Osteoblast (primary cell): ENCODE measurements around the gene C11orf58. TPM values are rescaled to one million over a fixed set of nuclear protein-coding genes. Genes with fewer than 3 reads are reported as not detected.

ENCODE experiments used
- DNase-seq: peaks from one replicate; pipeline ENCODE4 v3.0.0; 2011; ENCODE audit warnings: low spot score, mixed read lengths; ENCODE audit not compliant: insufficient read length; ENCODE audit errors: missing footprints
- H2AFZ ChIP-seq: 2 replicates; pipeline ENCODE4 v1.6.0; 2011; ENCODE audit warnings: mild to moderate bottlenecking, low read length
- H3K27ac ChIP-seq: 2 replicates; pipeline ENCODE4 v1.5.1; 2011; ENCODE audit warnings: mild to moderate bottlenecking, low read depth, low read length, moderate library complexity
- H3K27me3 ChIP-seq: 2 replicates; pipeline ENCODE4 v1.6.0; 2012; ENCODE audit warnings: mild to moderate bottlenecking, control low read depth, inconsistent platforms, low read length, moderate library complexity; ENCODE audit not compliant: insufficient read depth
- H3K36me3 ChIP-seq: 2 replicates; pipeline ENCODE4 v1.5.1; 2011; ENCODE audit warnings: mild to moderate bottlenecking, low read length, control low read depth, moderate library complexity; ENCODE audit not compliant: insufficient read depth
- H3K4me1 ChIP-seq: 2 replicates; pipeline ENCODE4 v1.5.1; 2011; ENCODE audit warnings: mild to moderate bottlenecking, low read length, control low read depth, moderate library complexity; ENCODE audit not compliant: insufficient read depth
- H3K4me2 ChIP-seq: 2 replicates; pipeline ENCODE4 v1.6.0; 2011; ENCODE audit warnings: mild to moderate bottlenecking, low read length; ENCODE audit not compliant: insufficient read depth
- H3K4me3 ChIP-seq: fragments of 200-600 bp; sonication (generic); 3 replicates; pipeline ENCODE4 v1.5.1; 2012; ENCODE audit warnings: mild to moderate bottlenecking, low read length, inconsistent platforms; ENCODE audit not compliant: insufficient read depth
- H3K79me2 ChIP-seq: 2 replicates; pipeline ENCODE4 v1.6.0; 2012; ENCODE audit warnings: mild to moderate bottlenecking, low read length, control low read depth, inconsistent platforms; ENCODE audit not compliant: insufficient read depth
- H3K9me3 ChIP-seq: 2 replicates; pipeline ENCODE4 v1.5.1; 2011; ENCODE audit warnings: low read depth, low read length, control low read depth
- H4K20me1 ChIP-seq: 2 replicates; pipeline ENCODE4 v1.6.0; 2012; ENCODE audit warnings: mild to moderate bottlenecking, low read length, control low read depth; ENCODE audit not compliant: insufficient read depth
- total RNA-seq: library from RNA; depleted of rRNA; stranded (reverse); fragments of >200 nt; gene quantifications from 2 replicates; pipeline ENCODE4 v1.2.3, GENCODE V29; 2012
- TF ChIP-seq, protein P1 (sequence below): IDR thresholded peaks from 2 replicates; pipeline ENCODE4 v1.5.1; 2011; ENCODE audit warnings: mild to moderate bottlenecking, low read depth, low read length, moderate library complexity; ENCODE audit errors: extremely low read depth

C11orf58 gene
- total RNA-seq, 1 donor = 139 TPM

DNA sequence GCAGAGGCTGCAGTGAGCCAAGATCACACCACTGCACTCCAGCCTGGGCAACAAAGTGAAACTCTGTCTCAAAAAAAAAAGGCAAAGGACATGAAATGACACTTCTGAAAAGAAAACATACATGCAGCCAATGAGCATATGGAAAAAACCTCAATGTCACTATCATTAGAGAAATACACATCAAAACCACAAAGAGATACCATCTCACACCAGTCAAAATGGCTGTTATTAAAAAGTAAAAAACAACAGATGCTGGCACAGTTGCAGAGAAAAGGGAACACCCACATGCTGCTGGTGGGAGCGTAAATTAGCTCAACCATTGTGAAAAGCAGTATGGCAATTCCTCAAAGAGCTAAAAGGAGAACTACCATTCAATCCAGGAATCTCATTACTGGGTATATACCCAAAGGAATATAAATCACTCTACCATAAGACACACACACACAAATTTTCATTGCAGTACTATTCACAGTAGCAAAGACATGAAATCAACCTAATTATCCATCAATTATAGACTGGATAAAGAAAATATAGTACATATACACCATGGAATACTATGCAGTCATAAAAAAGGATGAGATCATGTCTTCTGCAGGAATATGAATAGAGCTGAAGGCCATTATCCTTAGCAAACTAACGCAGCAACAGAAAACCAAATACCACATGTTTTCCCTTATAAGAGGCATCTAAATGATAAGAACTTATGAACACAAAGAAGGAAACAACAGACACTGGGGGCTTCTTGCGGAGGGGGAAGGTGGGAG lies 15.7 kb upstream of the C11orf58 start:
- no peak overlapping the region for H3K4me2 ChIP-seq
- no peak overlapping the region for H2AFZ ChIP-seq
- H3K4me1 ChIP-seq = no peaks in the 10 kb centered on the region
- H3K9me3 ChIP-seq = no peaks in the 10 kb centered on the region
- H3K36me3 ChIP-seq = no peaks in the 10 kb centered on the region
- H3K27ac ChIP-seq = no peak overlapping the region
- TF ChIP-seq, protein P1, sequence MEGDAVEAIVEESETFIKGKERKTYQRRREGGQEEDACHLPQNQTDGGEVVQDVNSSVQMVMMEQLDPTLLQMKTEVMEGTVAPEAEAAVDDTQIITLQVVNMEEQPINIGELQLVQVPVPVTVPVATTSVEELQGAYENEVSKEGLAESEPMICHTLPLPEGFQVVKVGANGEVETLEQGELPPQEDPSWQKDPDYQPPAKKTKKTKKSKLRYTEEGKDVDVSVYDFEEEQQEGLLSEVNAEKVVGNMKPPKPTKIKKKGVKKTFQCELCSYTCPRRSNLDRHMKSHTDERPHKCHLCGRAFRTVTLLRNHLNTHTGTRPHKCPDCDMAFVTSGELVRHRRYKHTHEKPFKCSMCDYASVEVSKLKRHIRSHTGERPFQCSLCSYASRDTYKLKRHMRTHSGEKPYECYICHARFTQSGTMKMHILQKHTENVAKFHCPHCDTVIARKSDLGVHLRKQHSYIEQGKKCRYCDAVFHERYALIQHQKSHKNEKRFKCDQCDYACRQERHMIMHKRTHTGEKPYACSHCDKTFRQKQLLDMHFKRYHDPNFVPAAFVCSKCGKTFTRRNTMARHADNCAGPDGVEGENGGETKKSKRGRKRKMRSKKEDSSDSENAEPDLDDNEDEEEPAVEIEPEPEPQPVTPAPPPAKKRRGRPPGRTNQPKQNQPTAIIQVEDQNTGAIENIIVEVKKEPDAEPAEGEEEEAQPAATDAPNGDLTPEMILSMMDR = no peak
- H3K4me3 ChIP-seq = no peak overlapping the region
- H4K20me1 ChIP-seq = no peaks in the 10 kb centered on the region
- DNase-seq = no peak
- H3K27me3 ChIP-seq = no peaks in the 10 kb centered on the region
- no peaks in the 10 kb centered on the region for H3K79me2 ChIP-seq

DNA sequence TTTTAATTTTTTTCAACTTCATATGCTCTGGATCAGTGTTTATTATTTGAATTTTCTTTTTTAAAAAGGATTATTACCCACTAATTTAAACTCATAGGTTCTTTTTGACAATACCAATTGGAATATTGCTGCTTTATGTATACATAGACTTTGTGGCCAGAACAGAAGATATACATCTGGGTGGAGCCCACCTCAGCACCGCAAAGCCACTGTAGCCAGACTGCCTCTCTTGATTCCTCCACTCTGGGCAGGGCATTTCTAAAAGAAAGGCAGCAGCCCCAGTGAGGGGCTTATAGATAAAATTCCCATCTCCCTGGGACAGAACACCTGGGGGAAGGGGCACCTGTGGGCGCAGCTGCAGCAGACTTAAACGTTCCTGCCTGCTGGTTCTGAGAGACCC lies 10.6 kb upstream of the C11orf58 start:
- no peak for DNase-seq
- Histone ChIP-seq H4K20me1 (no peaks in the 10 kb centered on the region), H3K9me3 (no peaks in the 10 kb centered on the region), H3K27me3 (no peaks in the 10 kb centered on the region), H3K36me3 (no peaks in the 10 kb centered on the region), H3K4me2 (no peak overlapping the region), H3K4me1 (no peaks in the 10 kb centered on the region), H2AFZ (no peak overlapping the region), H3K27ac (no peak overlapping the region), H3K4me3 (no peak overlapping the region), H3K79me2 (no peaks in the 10 kb centered on the region)
- TF ChIP-seq, protein P1 = no peak

DNA sequence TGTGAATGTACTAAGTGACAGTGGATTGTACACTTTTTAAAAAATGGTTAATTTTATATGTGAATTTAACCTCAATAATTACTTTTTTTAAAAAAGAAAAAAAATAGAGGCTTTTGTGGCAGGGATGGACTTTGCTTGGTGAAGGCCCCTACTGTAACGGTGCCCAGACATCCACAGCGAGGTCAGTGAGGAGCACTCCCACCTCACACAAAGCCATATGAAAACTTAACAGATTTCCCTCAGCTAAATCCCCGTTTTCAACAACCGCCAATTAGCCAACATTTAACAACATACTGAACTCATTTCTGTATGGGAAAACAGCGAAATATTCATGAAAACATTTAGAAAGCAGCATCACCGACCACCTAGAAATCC lies 642 bp upstream of the C11orf58 start:
- H3K9me3 ChIP-seq = no peaks in the 10 kb centered on the region
- H3K4me1 ChIP-seq = peaks cover 15% of the 10 kb centered on the region
- peak overlapping the region; percentile 96 for H3K4me3 ChIP-seq
- TF ChIP-seq, protein P1 = no peak
- no peak for DNase-seq
- H2AFZ ChIP-seq = peak overlapping the region; percentile 97
- peaks cover 24% of the 10 kb centered on the region for H4K20me1 ChIP-seq
- peak overlapping the region; percentile 99 for H3K27ac ChIP-seq
- peaks cover 47% of the 10 kb centered on the region for H3K79me2 ChIP-seq
- H3K36me3 ChIP-seq = no peaks in the 10 kb centered on the region
- peak overlapping the region; percentile 90 for H3K4me2 ChIP-seq
- H3K27me3 ChIP-seq = no peaks in the 10 kb centered on the region

DNA sequence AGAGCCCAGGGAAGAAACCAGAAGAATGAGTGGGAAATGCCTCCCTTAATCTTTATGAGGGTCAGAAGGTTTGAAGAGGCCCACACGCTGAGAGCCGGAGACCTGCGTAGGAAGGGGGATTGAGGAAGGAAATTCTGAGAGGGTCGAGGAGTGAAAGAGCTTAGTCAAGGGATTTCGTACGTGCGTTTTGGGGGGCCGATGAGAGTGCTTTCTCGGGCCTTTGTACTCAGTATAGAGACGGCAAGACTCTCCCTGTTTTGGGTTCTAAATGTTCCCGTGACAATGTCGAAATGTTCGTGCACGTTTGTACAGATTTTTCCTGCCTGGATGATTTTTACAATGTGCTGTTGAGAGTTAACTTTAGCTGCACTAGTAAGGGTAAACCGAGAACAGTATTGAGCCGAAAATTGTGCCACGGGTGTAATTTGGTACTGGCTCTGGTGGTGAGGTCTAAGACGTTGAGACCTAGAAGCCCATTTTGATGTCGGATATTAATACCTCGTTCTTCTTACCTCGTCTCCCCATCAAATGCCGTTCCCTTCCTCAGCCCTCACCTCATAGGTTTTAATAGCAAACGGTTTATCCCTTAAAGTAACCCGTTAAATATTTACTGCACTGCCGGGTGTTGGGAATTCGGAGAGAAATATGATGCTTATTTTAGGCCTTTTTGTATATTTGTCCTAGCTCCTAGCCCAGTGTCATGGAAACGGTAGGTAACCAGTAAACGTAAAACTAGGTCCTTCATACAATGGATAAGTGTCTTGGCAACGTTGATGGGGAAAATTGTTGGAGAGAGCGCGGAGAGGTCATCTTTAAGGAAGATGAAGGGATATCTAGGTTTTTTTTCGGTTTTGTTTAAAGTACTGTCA lies 734 bp downstream of the C11orf58 start:
- peak overlapping the region; percentile 96 for H3K4me3 ChIP-seq
- peak overlapping the region; percentile 94 for H3K4me2 ChIP-seq
- peaks cover 32% of the 10 kb centered on the region for H4K20me1 ChIP-seq
- TF ChIP-seq, protein P1 = no peak
- H3K9me3 ChIP-seq = no peaks in the 10 kb centered on the region
- H3K4me1 ChIP-seq = peaks cover 15% of the 10 kb centered on the region
- peaks cover 2% of the 10 kb centered on the region for H3K36me3 ChIP-seq
- peak overlapping the region; percentile 94 for H2AFZ ChIP-seq
- H3K27me3 ChIP-seq = no peaks in the 10 kb centered on the region
- peaks cover 61% of the 10 kb centered on the region for H3K79me2 ChIP-seq
- peak; percentile 52 for DNase-seq
- peak overlapping the region; percentile 99 for H3K27ac ChIP-seq
